Measurements from ENCODE around the gene PANX2.

PANX2 gene

DNA sequence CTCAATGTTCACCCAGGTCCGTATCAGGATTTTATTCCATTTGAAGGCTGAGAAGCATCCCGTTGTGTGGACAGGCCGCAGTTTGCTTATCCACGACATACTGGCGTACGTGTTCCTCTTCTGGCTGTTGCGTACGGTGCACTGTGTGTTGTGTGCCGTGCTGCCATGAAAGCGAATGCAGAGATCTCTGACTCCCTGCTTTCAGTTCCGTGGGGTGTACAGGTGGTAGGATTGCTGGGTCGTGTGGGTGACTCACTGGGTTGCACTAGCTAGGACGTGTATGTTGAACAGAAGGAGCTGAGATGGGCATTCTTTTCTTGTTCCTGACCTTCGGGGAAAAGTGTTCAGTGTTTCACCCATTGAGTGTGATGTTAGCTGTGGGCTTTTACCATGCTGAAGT, 40.6 kb downstream of the PANX2 start:
- DNase-seq = no peak

GRCh38 chr22:50213263-50213662, 42.7 kb downstream of the PANX2 start:
- no peak for DNase-seq

DNA sequence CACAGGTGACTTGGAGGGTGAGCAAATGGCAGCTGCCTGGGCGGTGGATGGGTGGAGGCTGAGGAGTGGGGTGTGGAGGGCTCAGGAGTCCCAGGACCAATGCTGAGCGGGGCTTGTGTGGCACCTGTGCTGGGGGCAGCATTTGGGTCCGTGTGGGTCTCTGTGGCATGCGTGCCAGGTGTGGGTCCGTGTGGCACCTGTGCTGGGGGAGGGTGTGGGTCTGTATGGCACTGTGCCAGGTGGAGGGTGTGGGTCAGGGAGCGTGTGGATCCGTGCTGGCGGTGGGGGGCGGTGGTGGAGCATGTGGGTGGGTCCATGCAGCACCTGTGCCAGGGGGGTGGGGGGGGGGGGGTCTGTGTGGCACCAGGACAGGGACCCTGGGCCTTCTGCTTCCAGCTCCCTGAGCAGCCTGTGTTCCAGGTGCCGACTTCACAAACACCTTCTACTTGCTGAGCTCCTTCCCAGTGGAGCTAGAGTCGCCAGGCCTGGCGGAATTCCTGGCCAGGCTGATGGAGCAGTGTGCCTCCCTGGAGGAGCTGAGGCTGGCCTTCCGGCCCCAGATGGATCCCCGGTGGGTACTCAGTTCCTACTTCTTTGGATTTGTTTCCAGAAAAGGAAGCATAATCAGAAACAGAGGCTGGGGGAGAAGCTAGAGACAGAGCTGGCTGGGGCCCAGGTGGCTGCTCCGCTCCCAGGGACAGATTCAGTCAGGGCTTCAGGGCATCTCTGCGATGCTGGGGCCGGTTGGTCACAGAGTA, 44.9 kb downstream of the PANX2 start:
- peak in 1 of 56 donors; percentile 36 for DNase-seq

GRCh38 chr22:50216055-50216683, 45.6 kb downstream of the PANX2 start:
- DNase-seq = no peak

DNA sequence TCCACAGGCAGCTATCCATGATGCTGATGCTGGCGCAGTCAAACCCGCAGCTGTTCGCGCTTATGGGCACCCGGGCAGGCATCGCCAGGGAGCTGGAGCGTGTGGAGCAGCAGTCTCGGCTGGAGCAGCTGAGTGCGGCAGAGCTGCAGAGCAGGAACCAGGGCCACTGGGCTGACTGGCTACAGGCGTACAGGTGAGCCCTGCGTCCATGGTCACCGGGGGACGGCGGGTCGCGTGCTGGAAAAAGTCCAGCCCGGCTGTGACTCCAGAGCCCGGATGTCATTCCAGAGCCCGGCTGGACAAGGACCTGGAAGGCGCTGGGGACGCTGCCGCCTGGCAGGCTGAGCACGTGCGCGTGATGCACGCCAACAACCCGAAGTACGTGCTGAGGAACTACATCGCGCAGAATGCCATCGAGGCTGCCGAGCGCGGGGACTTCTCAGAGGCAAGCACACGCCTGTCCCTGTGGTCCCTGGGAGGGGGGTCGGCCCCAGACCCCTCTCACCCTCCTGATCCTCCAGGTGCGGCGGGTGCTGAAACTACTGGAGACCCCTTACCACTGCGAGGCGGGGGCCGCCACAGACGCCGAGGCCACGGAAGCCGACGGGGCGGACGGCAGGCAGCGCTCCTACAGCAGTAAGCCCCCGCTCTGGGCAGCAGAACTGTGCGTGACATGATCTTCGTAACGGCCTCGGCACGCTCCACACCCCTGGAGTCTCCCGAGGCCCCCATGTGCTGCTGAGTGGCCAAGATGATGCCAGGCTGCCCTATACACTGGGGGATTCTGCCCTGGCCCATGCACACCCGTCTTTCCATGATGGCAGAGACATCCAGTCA, 46.4 kb downstream of the PANX2 start:
- no peak for DNase-seq

DNA sequence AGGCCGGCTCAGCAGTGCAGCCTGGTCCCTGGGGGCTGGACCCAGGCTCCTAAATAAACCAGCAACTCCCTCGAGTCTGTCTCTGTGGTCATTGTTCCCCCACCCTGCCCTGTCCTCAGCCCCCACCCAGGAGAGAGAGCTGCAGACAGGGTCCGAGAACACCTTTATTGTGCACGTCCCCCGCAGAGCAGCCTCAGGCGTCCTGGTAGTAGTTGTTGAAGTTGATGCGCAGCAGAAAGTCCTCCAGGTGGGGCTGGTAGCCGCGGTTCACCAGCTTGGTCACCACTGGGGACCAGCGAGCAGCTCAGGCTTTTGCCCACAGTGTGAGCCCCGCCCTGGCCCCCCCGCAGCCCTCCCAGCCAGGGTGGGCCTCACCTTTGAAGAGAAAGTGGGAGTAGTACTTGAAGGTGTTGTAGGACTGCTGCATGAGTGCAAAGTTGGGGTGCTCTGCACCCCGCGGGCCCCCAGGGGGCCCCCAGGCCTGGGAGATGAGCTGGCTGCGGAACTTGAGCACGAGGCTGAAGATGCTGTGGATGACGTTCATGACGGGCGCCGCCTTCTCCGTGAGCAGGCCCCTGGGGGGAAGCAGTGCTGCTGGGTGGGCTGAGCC, 47.1 kb downstream of the PANX2 start:
- DNase-seq = no peak

DNA sequence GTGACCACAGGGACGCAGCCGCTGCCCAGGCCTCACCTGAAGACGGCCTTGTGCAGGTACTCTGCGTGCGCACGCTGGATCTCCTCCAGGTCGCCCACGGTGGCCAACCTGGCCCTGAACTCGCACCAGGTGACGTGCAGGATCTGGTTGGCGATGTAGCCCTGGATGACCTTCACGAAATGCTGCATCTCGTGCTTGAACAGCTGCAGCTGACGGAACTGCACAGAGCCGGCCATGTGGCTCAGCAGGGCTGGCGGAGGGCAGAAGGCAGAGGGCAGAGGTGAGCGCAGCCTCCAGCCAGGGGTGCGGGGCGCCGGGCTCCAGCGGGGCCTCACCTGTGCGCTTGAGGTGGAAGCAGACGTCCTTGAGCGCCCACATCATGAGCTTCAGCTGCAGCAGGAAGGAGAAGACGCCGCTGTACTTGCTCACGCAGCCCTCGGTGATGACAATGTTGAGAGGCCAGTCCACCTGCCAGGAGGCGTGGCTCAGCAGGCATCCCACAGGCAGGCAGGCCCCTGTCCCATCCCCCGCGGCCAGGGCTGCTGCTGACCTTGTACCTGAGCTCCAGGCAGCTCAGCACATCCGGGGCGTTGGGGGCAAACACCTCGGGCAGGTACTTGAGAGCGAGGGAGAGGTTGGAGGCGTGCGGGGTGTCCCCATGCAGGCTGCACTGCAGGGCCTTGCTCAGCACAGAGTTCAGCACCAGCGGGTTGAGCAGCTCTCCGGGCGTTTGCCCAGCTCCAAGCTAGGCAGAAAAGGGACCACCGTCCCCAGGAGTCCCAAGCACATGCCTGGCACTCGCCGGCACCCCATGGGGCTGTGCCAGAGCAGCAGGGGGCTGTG, 47.8 kb downstream of the PANX2 start:
- DNase-seq = no peak

DNA sequence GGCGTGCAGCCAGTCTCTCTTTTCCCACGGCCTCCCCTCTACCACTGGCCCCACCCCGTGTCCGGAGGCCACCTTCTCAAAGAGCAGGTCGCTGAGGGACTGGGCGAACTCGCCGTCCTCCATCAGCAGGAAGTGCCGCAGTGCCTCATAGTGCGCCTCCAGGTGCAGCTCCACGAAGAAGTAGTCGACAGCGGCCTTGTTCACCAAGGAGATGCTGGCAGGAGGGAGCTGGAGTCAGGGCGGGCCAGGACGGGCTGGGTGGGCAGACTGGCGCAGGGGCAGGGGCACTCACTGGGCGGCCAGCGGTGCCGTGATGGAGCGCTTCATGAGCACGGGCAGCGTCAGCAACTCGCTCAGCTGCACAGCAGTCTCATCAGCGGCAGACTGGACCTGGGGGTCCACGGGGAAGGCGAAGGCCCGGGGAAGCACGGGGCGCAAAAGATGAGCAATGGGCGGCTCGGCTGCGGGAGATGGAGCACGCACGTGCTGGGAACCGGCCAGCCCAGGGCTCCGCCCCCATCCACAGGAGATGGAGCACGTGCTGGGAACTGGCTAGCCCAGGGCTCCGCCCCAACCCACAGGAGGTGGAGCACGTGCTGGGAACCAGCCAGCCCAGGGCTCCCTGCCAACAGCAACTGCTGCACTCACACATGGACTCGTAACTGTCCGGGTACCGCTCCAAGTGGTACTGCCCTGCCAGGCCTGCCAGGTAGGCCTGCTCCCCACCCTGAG, 48.6 kb downstream of the PANX2 start:
- peak in 3 of 56 donors; percentile 20 to 36 (median 34) for DNase-seq

DNA sequence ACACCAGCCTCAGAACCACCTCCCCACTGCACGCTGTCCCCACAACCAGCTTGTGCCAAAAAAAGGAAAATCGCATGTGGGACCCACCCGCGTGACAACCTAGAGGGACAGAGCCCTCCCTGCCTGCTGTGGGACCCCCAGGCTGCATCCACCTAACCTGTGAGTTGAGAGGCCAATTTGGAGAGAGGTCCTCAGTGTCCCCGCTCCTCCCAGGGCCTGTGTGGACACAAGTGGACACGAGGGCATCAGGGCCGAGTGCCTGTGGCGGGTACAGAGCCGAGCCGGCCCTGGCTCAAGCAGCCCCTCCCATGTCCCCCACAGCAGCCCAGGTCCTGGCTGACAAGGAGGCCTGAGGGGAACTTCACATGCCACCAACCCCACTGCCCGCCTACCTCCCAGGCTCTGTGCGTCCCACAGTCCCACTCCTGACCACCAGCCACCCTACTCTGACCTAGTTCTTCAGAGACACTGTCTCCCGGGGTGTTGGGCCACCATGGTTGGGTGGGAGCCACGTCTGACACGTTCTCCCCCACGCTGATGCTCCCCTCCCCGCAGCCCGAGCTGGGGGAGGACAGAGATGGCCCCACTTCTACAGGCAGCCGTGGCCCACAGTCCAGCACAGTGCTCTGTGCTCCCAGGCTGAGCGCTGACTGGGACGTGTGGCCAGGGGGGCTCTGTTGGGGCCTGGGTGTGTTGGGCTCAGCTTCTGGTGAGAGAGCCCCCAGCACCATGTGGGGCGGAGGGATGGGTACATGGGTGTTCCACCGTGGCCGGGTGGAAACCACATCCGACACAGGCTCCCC, 49.5 kb downstream of the PANX2 start:
- no peak for DNase-seq

DNA sequence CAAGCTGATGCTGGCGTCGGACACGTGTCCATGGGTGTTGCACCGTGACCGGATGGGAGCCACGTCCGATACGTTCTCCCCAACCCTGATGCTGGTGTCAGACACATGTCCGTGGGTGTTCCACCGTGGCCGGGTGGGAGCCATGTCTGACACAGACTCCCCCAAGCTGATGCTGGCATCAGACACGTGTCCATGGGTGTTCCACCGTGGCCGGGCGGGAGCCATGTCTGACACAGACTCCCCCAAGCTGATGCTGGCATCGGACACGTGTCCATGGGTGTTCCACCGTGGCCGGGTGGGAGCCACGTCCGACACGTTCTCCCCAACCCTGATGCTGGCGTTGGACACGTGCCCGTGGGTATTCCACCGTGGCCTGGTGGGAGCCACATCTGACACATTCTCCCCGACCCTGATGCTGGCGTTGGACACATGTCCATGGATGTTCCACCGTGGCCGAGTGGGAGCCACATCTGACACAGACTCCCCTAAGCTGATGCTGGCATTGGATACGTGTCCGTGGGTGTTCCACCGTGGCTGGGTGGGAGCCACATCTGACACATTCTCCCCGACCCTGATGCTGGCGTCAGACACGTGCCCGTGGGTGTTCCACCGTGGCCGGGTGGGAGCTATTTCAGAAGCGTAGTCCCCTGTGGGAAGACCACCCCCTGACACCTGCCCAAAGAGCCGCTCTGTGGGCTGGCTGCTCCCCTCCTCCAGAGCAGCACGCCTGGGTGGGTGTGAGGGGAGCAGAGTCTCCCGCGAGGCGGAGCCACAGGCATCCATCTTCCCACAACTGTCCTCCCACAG, 50.3 kb downstream of the PANX2 start:
- no peak for DNase-seq

DNA sequence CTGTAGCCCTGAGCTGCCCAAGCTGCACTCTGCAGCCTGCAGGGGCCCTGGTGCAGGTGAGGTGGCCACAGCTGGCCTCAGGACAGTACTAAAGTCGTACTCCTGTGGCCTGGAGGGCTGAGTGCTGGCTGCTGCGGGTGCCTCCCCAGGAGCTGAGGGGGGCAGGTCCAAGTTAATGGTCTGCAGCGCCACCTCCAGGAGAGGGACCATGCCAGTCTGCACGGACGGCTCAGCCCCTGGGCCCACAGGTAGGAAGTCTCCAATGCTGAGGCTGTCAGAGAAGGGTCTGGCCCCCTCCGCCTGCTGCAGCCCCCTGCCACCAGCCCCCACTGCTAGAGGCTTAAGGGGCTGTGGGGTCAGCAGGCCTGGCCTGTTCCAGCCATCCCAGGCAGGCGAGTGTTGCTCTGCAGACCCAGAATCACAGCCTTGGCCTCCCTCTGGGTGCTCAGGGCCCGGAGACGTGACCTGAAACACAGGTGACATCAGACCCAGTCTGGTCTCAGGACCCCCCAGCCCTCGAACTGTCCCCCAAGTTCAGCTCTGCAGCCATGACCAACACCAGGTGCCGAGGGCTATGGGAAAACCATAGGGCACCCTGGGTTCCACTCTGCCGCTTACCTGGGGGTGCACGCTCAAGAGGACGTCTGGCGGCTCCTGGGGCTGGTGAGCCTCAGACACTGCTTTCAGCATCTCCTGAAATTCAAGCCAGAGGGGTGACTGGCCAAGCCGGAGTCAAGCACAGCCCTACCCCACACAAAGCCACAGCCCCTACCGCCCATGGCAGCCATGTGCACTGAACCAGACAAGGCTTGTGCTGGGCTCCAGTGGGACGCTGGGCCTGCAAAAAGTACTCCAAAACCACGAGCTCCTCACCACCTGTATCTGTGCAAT, 51.1 kb downstream of the PANX2 start:
- no peak for DNase-seq

GRCh38 chr22:50222508-50222907, 52.0 kb downstream of the PANX2 start:
- DNase-seq = no peak

GRCh38 chr22:50224071-50224470, 53.5 kb downstream of the PANX2 start:
- no peak for DNase-seq

GRCh38 chr22:50225200-50225969, 54.9 kb downstream of the PANX2 start:
- no peak for DNase-seq

DNA sequence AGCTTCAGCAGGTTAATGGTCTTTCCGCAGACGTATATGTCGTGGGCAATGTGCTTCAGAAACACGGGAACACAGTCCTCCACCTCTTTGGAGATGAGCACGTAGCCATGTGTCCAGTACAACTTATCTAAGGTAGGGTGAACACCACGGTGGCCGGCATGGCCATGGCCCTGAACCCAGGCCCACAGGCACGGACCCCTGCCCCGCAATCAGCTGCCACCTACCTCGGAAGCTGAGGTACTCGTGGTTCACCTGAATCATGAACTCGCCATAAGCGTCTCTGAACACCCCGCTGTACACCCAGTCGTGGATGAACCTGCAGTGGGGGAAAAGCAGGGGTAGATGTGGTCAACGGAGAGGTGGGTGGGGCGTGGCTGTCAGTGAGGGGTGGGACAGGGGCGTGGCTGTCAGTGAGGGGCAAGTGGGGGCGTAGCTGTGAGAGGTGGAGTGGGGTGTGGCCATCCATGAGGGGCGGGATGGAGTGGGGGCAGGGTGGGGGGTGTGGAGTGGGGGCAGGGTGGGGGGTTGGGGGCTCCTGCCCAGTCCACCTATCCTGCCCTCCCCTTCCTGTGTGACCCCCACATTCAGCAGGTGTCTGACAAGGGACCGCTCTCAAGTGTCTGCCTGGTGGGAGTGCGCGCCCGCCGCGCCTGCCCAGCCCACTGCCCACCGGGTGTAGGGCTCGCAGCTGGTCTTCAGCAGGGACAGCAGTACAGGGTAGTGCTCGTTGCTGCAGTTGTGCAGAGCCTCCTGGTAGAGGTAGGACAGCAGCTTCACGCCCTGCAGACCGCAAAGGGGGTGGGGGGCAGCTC, 55.7 kb downstream of the PANX2 start:
- no peak for DNase-seq

- no peak for DNase-seq
These were observed 56.3 kb downstream of the PANX2 start for GRCh38 chr22:50226875-50227165.
